Mesendoderm (in vitro differentiated cells): ENCODE results near the gene TXN2.

Experiments
- DNase-seq: peaks from one replicate; pipeline ENCODE4 v3.0.0; 2013
- H2AK5ac ChIP-seq: 2 replicates; pipeline ENCODE4 v1.6.1; 2013; ENCODE audit warnings: low read length, inconsistent platforms
- H2BK120ac ChIP-seq: 2 replicates; pipeline ENCODE4 v1.6.1; 2013; ENCODE audit warnings: low read depth, mild to moderate bottlenecking, low read length, moderate library complexity, mixed read lengths
- H2BK15ac ChIP-seq: replicated peaks from 2 replicates; pipeline ENCODE4 v1.6.1; 2013; ENCODE audit warnings: low read depth, mild to moderate bottlenecking, moderate library complexity
- H2BK5ac ChIP-seq: 2 replicates; pipeline ENCODE4 v1.6.1; 2013; ENCODE audit warnings: low read length, inconsistent platforms
- H3K18ac ChIP-seq: 2 replicates; pipeline ENCODE4 v1.6.1; 2013; ENCODE audit warnings: mild to moderate bottlenecking, low read length, mixed read lengths
- H3K23ac ChIP-seq: one replicate; pipeline ENCODE4 v1.6.1; 2013; ENCODE audit warnings: low read length
- H3K27ac ChIP-seq: 2 replicates; pipeline ENCODE4 v1.5.1; 2013; ENCODE audit warnings: low read depth, mild to moderate bottlenecking, inconsistent platforms, low read length, moderate library complexity
- H3K27me3 ChIP-seq: 2 replicates; pipeline ENCODE4 v1.6.1; 2013; ENCODE audit warnings: low read length, control low read depth, mild to moderate bottlenecking, inconsistent platforms; ENCODE audit not compliant: insufficient read depth, poor library complexity
- H3K36me3 ChIP-seq: 2 replicates; pipeline ENCODE4 v1.6.1; 2013; ENCODE audit warnings: low read length, inconsistent platforms; ENCODE audit not compliant: control insufficient read depth, insufficient read depth
- H3K4ac ChIP-seq: one replicate; pipeline ENCODE4 v1.6.1; 2013; ENCODE audit warnings: low read depth, mild to moderate bottlenecking, low read length, moderate library complexity
- H3K4me1 ChIP-seq: 2 replicates; pipeline ENCODE4 v1.6.1; 2013; ENCODE audit warnings: low read depth, low read length, inconsistent platforms; ENCODE audit not compliant: control insufficient read depth
- H3K4me2 ChIP-seq: 2 replicates; pipeline ENCODE4 v1.6.1; 2013; ENCODE audit warnings: low read length
- H3K4me3 ChIP-seq: 2 replicates; pipeline ENCODE4 v1.5.1; 2013; ENCODE audit warnings: mild to moderate bottlenecking, low read length
- H3K56ac ChIP-seq: one replicate; pipeline ENCODE4 v1.6.1; 2013; ENCODE audit warnings: low read length
- H3K79me1 ChIP-seq: 2 replicates; pipeline ENCODE4 v1.6.1; 2013; ENCODE audit warnings: low read length, inconsistent platforms
- H3K79me2 ChIP-seq: 2 replicates; pipeline ENCODE4 v1.6.1; 2013; ENCODE audit warnings: mild to moderate bottlenecking, low read length; ENCODE audit not compliant: control insufficient read depth, insufficient read depth
- H3K9ac ChIP-seq: 2 replicates; pipeline ENCODE4 v1.6.1; 2013; ENCODE audit warnings: low read length, inconsistent platforms
- H4K5ac ChIP-seq: one replicate; pipeline ENCODE4 v1.6.1; 2013; ENCODE audit warnings: low read length
- H4K8ac ChIP-seq: one replicate; pipeline ENCODE4 v1.6.1; 2013; ENCODE audit warnings: low read depth, mild to moderate bottlenecking, control low read depth, low read length, moderate library complexity
- WGBS: extraction: QIAGEN DNeasy Blood & Tissue Kit; methylation state at CpG from one replicate; pipeline ENCODE4 v1.1.7; 2013; ENCODE audit warnings: low lambda C conversion rate, missing lambda C conversion rate; ENCODE audit not compliant: insufficient coverage; ENCODE audit errors: extremely low coverage; 5-methylcytosine and 5-hydroxymethylcytosine counted together

Gene TXN2

GRCh38 chr22:36442506-36443197 lies 38.8 kb downstream of the TXN2 start:
- Histone ChIP-seq H3K4ac (peak overlapping the region; percentile 90), H3K79me2 (no peaks in the 10 kb centered on the region), H3K23ac (no peak overlapping the region), H2BK5ac (peak overlapping the region; percentile 39), H3K27me3 (no peaks in the 10 kb centered on the region), H3K36me3 (no peaks in the 10 kb centered on the region), H2BK120ac (peak overlapping the region; percentile 33), H3K56ac (peak overlapping the region; percentile 72), H4K5ac (no peak overlapping the region), H3K4me1 (peaks cover 4% of the 10 kb centered on the region), H2AK5ac (peak overlapping the region; percentile 85), H3K18ac (peak overlapping the region; percentile 31), H3K4me2 (no peak overlapping the region), H3K27ac (peak overlapping the region; percentile 4), H4K8ac (no peak overlapping the region), H3K9ac (no peak overlapping the region), H3K4me3 (no peak overlapping the region), H3K79me1 (no peaks in the 10 kb centered on the region), H2BK15ac (no peak overlapping the region)
- DNase-seq: peak; percentile 95
- WGBS: no CpG with 5 or more reads among the region's 12 CpGs

- Histone ChIP-seq H2BK5ac (no peak overlapping the region), H2AK5ac (peak overlapping the region; percentile 64), H3K27me3 (no peaks in the 10 kb centered on the region), H3K4me3 (no peak overlapping the region), H4K5ac (no peak overlapping the region), H3K79me1 (no peaks in the 10 kb centered on the region), H3K36me3 (no peaks in the 10 kb centered on the region), H3K56ac (no peak overlapping the region), H3K9ac (no peak overlapping the region), H3K79me2 (no peaks in the 10 kb centered on the region), H2BK15ac (peak overlapping the region; percentile 14), H2BK120ac (no peak overlapping the region), H3K23ac (no peak overlapping the region), H3K4me2 (no peak overlapping the region), H3K18ac (peak overlapping the region; percentile 63), H3K4me1 (peaks cover 5% of the 10 kb centered on the region), H3K4ac (peak overlapping the region; percentile 18), H3K27ac (no peak overlapping the region), H4K8ac (no peak overlapping the region)
- WGBS: no CpG with 5 or more reads among the region's 8 CpGs
- DNase-seq: no peak
These were observed 40.9 kb downstream of the TXN2 start for GRCh38 chr22:36440429-36441002.

- Histone ChIP-seq H3K4me2 (no peak overlapping the region), H3K23ac (no peak overlapping the region), H2BK120ac (no peak overlapping the region), H3K4me1 (peaks cover 8% of the 10 kb centered on the region), H4K5ac (no peak overlapping the region), H2BK5ac (no peak overlapping the region), H3K4ac (no peak overlapping the region), H3K18ac (peak overlapping the region; percentile 26), H2AK5ac (no peak overlapping the region), H3K27ac (peak overlapping the region; percentile 25), H3K36me3 (no peaks in the 10 kb centered on the region), H3K27me3 (no peaks in the 10 kb centered on the region), H3K56ac (peak overlapping the region; percentile 47), H3K4me3 (no peak overlapping the region), H3K79me1 (no peaks in the 10 kb centered on the region), H3K9ac (no peak overlapping the region), H4K8ac (no peak overlapping the region), H3K79me2 (no peaks in the 10 kb centered on the region), H2BK15ac (no peak overlapping the region)
- DNase-seq: peak; percentile 83
- no CpG with 5 or more reads among the region's 6 CpGs for WGBS
These were observed 41.8 kb downstream of the TXN2 start for GRCh38 chr22:36439481-36440271.

- H3K23ac ChIP-seq: no peak overlapping the region
- H2BK120ac ChIP-seq: no peak overlapping the region
- no peak overlapping the region for H4K5ac ChIP-seq
- DNase-seq: peak; percentile 88
- no peak overlapping the region for H3K9ac ChIP-seq
- H3K4me3 ChIP-seq: no peak overlapping the region
- H3K79me2 ChIP-seq: no peaks in the 10 kb centered on the region
- no peak overlapping the region for H2BK15ac ChIP-seq
- no peak overlapping the region for H4K8ac ChIP-seq
- H3K36me3 ChIP-seq: no peaks in the 10 kb centered on the region
- H3K56ac ChIP-seq: peak overlapping the region; percentile 88
- H2AK5ac ChIP-seq: peak overlapping the region; percentile 5
- H2BK5ac ChIP-seq: no peak overlapping the region
- peak overlapping the region; percentile 38 for H3K4ac ChIP-seq
- H3K18ac ChIP-seq: no peak overlapping the region
- H3K27ac ChIP-seq: peak overlapping the region; percentile 39
- H3K27me3 ChIP-seq: no peaks in the 10 kb centered on the region
- no peaks in the 10 kb centered on the region for H3K79me1 ChIP-seq
- peaks cover 14% of the 10 kb centered on the region for H3K4me1 ChIP-seq
- H3K4me2 ChIP-seq: no peak overlapping the region
- no CpG with 5 or more reads among the region's 16 CpGs for WGBS
These were observed 45.7 kb downstream of the TXN2 start for GRCh38 chr22:36435516-36436415.

- Histone ChIP-seq H3K23ac (no peak overlapping the region), H3K79me1 (no peaks in the 10 kb centered on the region), H2BK120ac (peak overlapping the region; percentile 2), H3K18ac (no peak overlapping the region), H3K4me3 (no peak overlapping the region), H4K5ac (no peak overlapping the region), H3K9ac (no peak overlapping the region), H3K4me2 (no peak overlapping the region), H3K56ac (peak overlapping the region; percentile 17), H2BK15ac (no peak overlapping the region), H3K79me2 (no peaks in the 10 kb centered on the region), H2BK5ac (peak overlapping the region; percentile 31), H3K36me3 (no peaks in the 10 kb centered on the region), H4K8ac (no peak overlapping the region), H3K27ac (peak overlapping the region; percentile 54), H3K4ac (peak overlapping the region; percentile 1), H2AK5ac (peak overlapping the region; percentile 22), H3K27me3 (no peaks in the 10 kb centered on the region), H3K4me1 (peaks cover 14% of the 10 kb centered on the region)
- no peak for DNase-seq
- no CpG with 5 or more reads among the region's 14 CpGs for WGBS
These were observed 47.9 kb downstream of the TXN2 start for GRCh38 chr22:36433318-36434231.
